Measurements from ENCODE around the gene TMEM151B. TPM values are rescaled to one million over a fixed set of nuclear protein-coding genes. Genes with fewer than 3 reads are reported as not detected.
"Not testable (repeated sequence)": the region's sequence is repeated elsewhere in the genome, so short reads cannot be mapped to it uniquely, and the experiment has no call there.

The TMEM151B gene
- total and polyA plus RNA-seq, 2 donors from 2014 or later, result not detected

GRCh38 chr6:44316481-44316880 is 46.2 kb downstream of the TMEM151B start:
- intact Hi-C loops (cut with DNase I), result no loop called here
- FAIRE-seq, result no peak

GRCh38 chr6:44317136-44317631 is 46.9 kb downstream of the TMEM151B start:
- DNase-seq; H3K9me3 ChIP-seq (ENCODE audit: control insufficient read depth in 2 of 3, insufficient read depth in 1 of 3, low read length in 3 of 3); intact Hi-C loops (cut with DNase I); FAIRE-seq; H3K4me3 ChIP-seq (ENCODE audit: low read length in 3 of 3); H3K4me1 ChIP-seq (ENCODE audit: control insufficient read depth in 2 of 3, insufficient read depth in 2 of 3, low read depth in 1 of 3, low read length in 3 of 3); H3K36me3 ChIP-seq (ENCODE audit: control insufficient read depth in 2 of 3, insufficient read depth in 3 of 3, low read length in 3 of 3); H3K9ac ChIP-seq (ENCODE audit: low read length in 3 of 3); H3K27ac ChIP-seq (ENCODE audit: low read depth in 2 of 2, low read length in 2 of 2); H3K27me3 ChIP-seq (ENCODE audit: control insufficient read depth, insufficient read depth, low read length): not testable (repeated sequence)

More at GRCh38 chr6:44316481-44316880, 46.2 kb downstream of the TMEM151B start:
- TF ChIP-seq, protein P1, sequence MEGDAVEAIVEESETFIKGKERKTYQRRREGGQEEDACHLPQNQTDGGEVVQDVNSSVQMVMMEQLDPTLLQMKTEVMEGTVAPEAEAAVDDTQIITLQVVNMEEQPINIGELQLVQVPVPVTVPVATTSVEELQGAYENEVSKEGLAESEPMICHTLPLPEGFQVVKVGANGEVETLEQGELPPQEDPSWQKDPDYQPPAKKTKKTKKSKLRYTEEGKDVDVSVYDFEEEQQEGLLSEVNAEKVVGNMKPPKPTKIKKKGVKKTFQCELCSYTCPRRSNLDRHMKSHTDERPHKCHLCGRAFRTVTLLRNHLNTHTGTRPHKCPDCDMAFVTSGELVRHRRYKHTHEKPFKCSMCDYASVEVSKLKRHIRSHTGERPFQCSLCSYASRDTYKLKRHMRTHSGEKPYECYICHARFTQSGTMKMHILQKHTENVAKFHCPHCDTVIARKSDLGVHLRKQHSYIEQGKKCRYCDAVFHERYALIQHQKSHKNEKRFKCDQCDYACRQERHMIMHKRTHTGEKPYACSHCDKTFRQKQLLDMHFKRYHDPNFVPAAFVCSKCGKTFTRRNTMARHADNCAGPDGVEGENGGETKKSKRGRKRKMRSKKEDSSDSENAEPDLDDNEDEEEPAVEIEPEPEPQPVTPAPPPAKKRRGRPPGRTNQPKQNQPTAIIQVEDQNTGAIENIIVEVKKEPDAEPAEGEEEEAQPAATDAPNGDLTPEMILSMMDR (IDR thresholded peaks at IDR 0.05; ENCODE audit: borderline replicate concordance, extremely low read depth, insufficient read depth), result no peak
- peaks cover 0 to 6% (median 0%) of the 10 kb centered on the region in 3 donors for H3K4me1 ChIP-seq (ENCODE audit: control insufficient read depth in 2 of 3, insufficient read depth in 2 of 3, low read depth in 1 of 3, low read length in 3 of 3)
- no peaks in the 10 kb centered on the region for H3K27me3 ChIP-seq (ENCODE audit: control insufficient read depth, insufficient read depth, low read length)
- H3K27ac ChIP-seq (ENCODE audit: low read depth in 2 of 2, low read length in 2 of 2), result no peak overlapping the region
- DNase-seq, result no peak
- H3K9ac ChIP-seq (ENCODE audit: low read length in 3 of 3), result no peak overlapping the region
- H3K9me3 ChIP-seq (ENCODE audit: control insufficient read depth in 2 of 3, insufficient read depth in 1 of 3, low read length in 3 of 3), result no peaks in the 10 kb centered on the region
- no peak overlapping the region for H3K4me3 ChIP-seq (ENCODE audit: low read length in 3 of 3)
- H3K36me3 ChIP-seq (ENCODE audit: control insufficient read depth in 2 of 3, insufficient read depth in 3 of 3, low read length in 3 of 3), result peaks cover 0 to 3% (median 0%) of the 10 kb centered on the region in 3 donors

GRCh38 chr6:44321210-44321609 is 51.0 kb downstream of the TMEM151B start:
- H3K9ac ChIP-seq (ENCODE audit: low read length in 3 of 3), result no peak overlapping the region
- no peak overlapping the region for H3K27ac ChIP-seq (ENCODE audit: low read depth in 2 of 2, low read length in 2 of 2)
- intact Hi-C loops (cut with DNase I), result no loop called here
- no peaks in the 10 kb centered on the region for H3K27me3 ChIP-seq (ENCODE audit: control insufficient read depth, insufficient read depth, low read length)
- no peak overlapping the region for H3K4me3 ChIP-seq (ENCODE audit: low read length in 3 of 3)
- DNase-seq, result no peak
- no peaks in the 10 kb centered on the region for H3K36me3 ChIP-seq (ENCODE audit: control insufficient read depth in 2 of 3, insufficient read depth in 3 of 3, low read length in 3 of 3)
- TF ChIP-seq, protein P1 (IDR thresholded peaks at IDR 0.05; ENCODE audit: borderline replicate concordance, extremely low read depth, insufficient read depth), result no peak
- H3K9me3 ChIP-seq (ENCODE audit: control insufficient read depth in 2 of 3, insufficient read depth in 1 of 3, low read length in 3 of 3), result no peaks in the 10 kb centered on the region
- no peaks in the 10 kb centered on the region for H3K4me1 ChIP-seq (ENCODE audit: control insufficient read depth in 2 of 3, insufficient read depth in 2 of 3, low read depth in 1 of 3, low read length in 3 of 3)
- no peak for FAIRE-seq

GRCh38 chr6:44327096-44327495 is 56.8 kb downstream of the TMEM151B start:
- no peak overlapping the region for H3K4me3 ChIP-seq (ENCODE audit: low read length in 3 of 3)
- intact Hi-C loops (cut with DNase I), result no loop called here
- TF ChIP-seq, protein P1 (IDR thresholded peaks at IDR 0.05; ENCODE audit: borderline replicate concordance, extremely low read depth, insufficient read depth), result no peak
- H3K27me3 ChIP-seq (ENCODE audit: control insufficient read depth, insufficient read depth, low read length), result peaks cover 6% of the 10 kb centered on the region
- H3K27ac ChIP-seq (ENCODE audit: low read depth in 2 of 2, low read length in 2 of 2), result no peak overlapping the region
- H3K9ac ChIP-seq (ENCODE audit: low read length in 3 of 3), result no peak overlapping the region
- FAIRE-seq (no peak), DNase-seq (no peak)
- H3K4me1 ChIP-seq (ENCODE audit: control insufficient read depth in 2 of 3, insufficient read depth in 2 of 3, low read depth in 1 of 3, low read length in 3 of 3), result no peaks in the 10 kb centered on the region
- no peaks in the 10 kb centered on the region for H3K36me3 ChIP-seq (ENCODE audit: control insufficient read depth in 2 of 3, insufficient read depth in 3 of 3, low read length in 3 of 3)
- no peaks in the 10 kb centered on the region for H3K9me3 ChIP-seq (ENCODE audit: control insufficient read depth in 2 of 3, insufficient read depth in 1 of 3, low read length in 3 of 3)

All from kidney (tissue), 14 donors.